ENCODE measurements around the gene KCTD18.

The KCTD18 gene

DNA sequence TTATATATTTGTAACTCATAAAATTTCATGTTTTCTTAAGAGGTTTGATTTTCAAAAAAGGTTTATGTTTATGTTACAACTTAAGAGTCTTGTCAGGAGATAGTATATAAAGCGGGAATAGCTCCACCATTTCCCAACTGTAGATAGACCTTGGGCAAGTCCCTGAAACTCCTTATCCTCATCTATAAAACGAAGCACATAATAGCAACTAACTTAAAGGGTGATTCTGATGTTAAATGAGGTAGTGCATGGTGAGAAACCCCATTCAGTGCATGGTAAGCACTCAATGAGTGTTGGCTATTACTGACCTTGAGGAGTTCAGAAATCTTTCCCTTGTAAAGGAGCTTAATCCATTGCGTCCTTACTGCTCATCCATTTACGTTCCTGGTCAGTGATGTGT lies 34.1 kb downstream of the KCTD18 start:
- H3K9me3 Mint-ChIP-seq = no peaks in the 10 kb centered on the region
- DNase-seq = no peak
- H3K4me3 Mint-ChIP-seq = no peak overlapping the region
- no peak for TF ChIP-seq CTCF (IDR thresholded peaks at IDR 0.05)
- peaks cover 23% of the 10 kb centered on the region for H3K36me3 Mint-ChIP-seq (ENCODE audit: low read depth)
- H3K27ac Mint-ChIP-seq = no peak overlapping the region
- peaks cover 13% of the 10 kb centered on the region for H3K4me1 Mint-ChIP-seq
- no peaks in the 10 kb centered on the region for H3K27me3 Mint-ChIP-seq (ENCODE audit: low read depth, poor library complexity)

- H3K36me3 Mint-ChIP-seq (ENCODE audit: low read depth) = peaks cover 23% of the 10 kb centered on the region
- TF ChIP-seq CTCF (IDR thresholded peaks at IDR 0.05) = no peak
Observed at GRCh38 chr2:200472853-200473464, 36.9 kb downstream of the KCTD18 start.

DNA sequence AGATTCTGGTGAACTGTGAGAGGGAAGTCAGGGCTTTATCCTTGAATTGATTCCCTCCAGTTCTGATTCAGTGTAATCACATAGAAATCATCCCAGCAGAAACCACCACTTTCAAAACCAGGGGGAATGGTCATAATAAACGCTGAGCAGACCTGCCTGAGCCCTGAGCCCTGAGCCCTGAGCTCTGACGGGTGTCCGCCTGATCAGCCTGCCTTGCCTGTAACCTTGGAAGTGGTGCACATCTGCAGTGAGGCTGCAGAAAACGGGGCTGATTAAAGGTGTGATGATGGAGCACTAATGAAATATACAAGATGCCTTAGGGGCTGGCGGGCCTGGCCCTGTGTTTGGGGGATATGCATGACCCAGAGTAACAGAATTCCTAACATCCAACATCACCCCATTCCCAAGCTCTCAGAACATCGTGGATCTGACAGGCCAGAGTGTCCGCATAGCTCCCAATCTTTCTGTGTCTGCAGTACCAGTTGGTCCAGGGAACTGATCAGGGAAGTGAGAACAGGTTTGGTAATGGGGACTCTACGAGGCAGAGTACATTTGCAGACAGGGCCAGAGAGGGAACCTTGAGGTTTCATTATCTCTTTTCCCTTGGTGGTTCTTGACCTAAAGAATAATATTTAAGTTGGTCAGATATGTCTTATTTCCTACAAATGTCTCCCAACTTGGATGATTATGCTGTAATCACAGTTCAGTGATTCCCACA lies 37.8 kb downstream of the KCTD18 start:
- H3K4me1 Mint-ChIP-seq = peaks cover 39% of the 10 kb centered on the region
- no peak overlapping the region for H3K27ac Mint-ChIP-seq
- H3K36me3 Mint-ChIP-seq (ENCODE audit: low read depth) = peaks cover 27% of the 10 kb centered on the region

More at GRCh38 chr2:200472853-200473464, 36.9 kb downstream of the KCTD18 start:
- peaks cover 38% of the 10 kb centered on the region for H3K4me1 Mint-ChIP-seq
- H3K4me3 Mint-ChIP-seq = no peak overlapping the region
- no peaks in the 10 kb centered on the region for H3K27me3 Mint-ChIP-seq (ENCODE audit: low read depth, poor library complexity)
- H3K9me3 Mint-ChIP-seq = no peaks in the 10 kb centered on the region
- peak overlapping the region; percentile 36 for H3K27ac Mint-ChIP-seq
- no peak for DNase-seq

GRCh38 chr2:200471324-200471848 lies 38.5 kb downstream of the KCTD18 start:
- Mint-ChIP-seq H3K27me3 (ENCODE audit: low read depth, poor library complexity) (no peaks in the 10 kb centered on the region), H3K27ac (peak overlapping the region; percentile 79), H3K4me1 (peaks cover 37% of the 10 kb centered on the region), H3K36me3 (ENCODE audit: low read depth) (peaks cover 33% of the 10 kb centered on the region), H3K9me3 (no peaks in the 10 kb centered on the region), H3K4me3 (no peak overlapping the region)
- DNase-seq = peak; percentile 18
- peak; percentile 46 for TF ChIP-seq CTCF (IDR thresholded peaks at IDR 0.05)

More for the DNA sequence above, 37.8 kb downstream of the KCTD18 start:
- Mint-ChIP-seq H3K9me3 (no peaks in the 10 kb centered on the region), H3K27me3 (ENCODE audit: low read depth, poor library complexity) (no peaks in the 10 kb centered on the region), H3K4me3 (no peak overlapping the region)
- TF ChIP-seq CTCF (IDR thresholded peaks at IDR 0.05) = no peak
- DNase-seq = no peak

- no peak for DNase-seq
- no peaks in the 10 kb centered on the region for H3K27me3 Mint-ChIP-seq (ENCODE audit: low read depth, poor library complexity)
- peaks cover 35% of the 10 kb centered on the region for H3K36me3 Mint-ChIP-seq (ENCODE audit: low read depth)
- TF ChIP-seq CTCF (IDR thresholded peaks at IDR 0.05) = no peak
- no peak overlapping the region for H3K27ac Mint-ChIP-seq
- no peaks in the 10 kb centered on the region for H3K9me3 Mint-ChIP-seq
- peaks cover 37% of the 10 kb centered on the region for H3K4me1 Mint-ChIP-seq
- no peak overlapping the region for H3K4me3 Mint-ChIP-seq
Observed at GRCh38 chr2:200470230-200470629, 39.6 kb downstream of the KCTD18 start.

Data from nephron progenitor cell (in vitro differentiated cells).